Lung microvascular endothelial cell (primary cell): ENCODE results near the gene NLGN4X. TPM values are rescaled to one million over a fixed set of nuclear protein-coding genes. Genes with fewer than 3 reads are reported as not detected.

ENCODE experiments used
- DNase-seq, 2 donors: peaks; one replicate each; pipeline versions ENCODE4 v3.0.0 to v3.0.0-alpha.2; 2010; ENCODE audit warnings: low read depth in 2 of 2
- total RNA-seq: library from RNA; depleted of rRNA; stranded (reverse); fragments of >200 nt; gene quantifications from 2 replicates; pipeline ENCODE4 v1.2.1, GENCODE V29; 2014

NLGN4X gene
- total RNA-seq, 1 donor from 2014 or later = 0.40 TPM

- no peak for DNase-seq
These were observed 358.9 kb downstream of the NLGN4X start for GRCh38 chrX:5869786-5870185.

- DNase-seq = no peak
These were observed 360.9 kb downstream of the NLGN4X start for GRCh38 chrX:5867778-5868177.

- DNase-seq = no peak
These were observed 371.4 kb downstream of the NLGN4X start for GRCh38 chrX:5857232-5857631.

GRCh38 chrX:5852941-5853340, 375.7 kb downstream of the NLGN4X start:
- DNase-seq = no peak

- no peak for DNase-seq
These were observed 386.1 kb downstream of the NLGN4X start for GRCh38 chrX:5842601-5843000.
